ENCODE data around the gene DGKB. TPM values are rescaled to one million over a fixed set of nuclear protein-coding genes. Genes with fewer than 3 reads are reported as not detected.

The DGKB gene
- polyA plus RNA-seq, 1 donor (not counting 4 experiments of a cell fraction or from before 2014, with no cell fraction given): 0.01 TPM

DNA sequence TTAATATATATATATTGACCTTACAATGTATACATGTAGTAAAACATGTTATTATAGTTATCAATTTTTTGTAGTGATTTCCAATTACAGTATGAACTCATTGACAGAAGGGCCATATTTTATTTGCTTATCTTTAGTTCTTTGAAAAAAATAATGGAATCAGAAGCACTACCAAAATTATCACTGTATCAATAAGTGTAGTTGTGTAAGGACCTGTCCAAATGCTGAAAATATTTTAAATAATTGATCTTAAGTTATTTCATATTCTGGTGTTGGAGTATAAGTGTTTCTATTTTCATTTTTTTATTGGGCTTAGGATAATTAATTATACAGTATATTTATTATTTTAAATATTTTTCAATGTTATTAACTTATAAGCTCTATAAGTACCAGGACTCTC is 8.5 kb upstream of the DGKB start:
- TF ChIP-seq, protein P1, sequence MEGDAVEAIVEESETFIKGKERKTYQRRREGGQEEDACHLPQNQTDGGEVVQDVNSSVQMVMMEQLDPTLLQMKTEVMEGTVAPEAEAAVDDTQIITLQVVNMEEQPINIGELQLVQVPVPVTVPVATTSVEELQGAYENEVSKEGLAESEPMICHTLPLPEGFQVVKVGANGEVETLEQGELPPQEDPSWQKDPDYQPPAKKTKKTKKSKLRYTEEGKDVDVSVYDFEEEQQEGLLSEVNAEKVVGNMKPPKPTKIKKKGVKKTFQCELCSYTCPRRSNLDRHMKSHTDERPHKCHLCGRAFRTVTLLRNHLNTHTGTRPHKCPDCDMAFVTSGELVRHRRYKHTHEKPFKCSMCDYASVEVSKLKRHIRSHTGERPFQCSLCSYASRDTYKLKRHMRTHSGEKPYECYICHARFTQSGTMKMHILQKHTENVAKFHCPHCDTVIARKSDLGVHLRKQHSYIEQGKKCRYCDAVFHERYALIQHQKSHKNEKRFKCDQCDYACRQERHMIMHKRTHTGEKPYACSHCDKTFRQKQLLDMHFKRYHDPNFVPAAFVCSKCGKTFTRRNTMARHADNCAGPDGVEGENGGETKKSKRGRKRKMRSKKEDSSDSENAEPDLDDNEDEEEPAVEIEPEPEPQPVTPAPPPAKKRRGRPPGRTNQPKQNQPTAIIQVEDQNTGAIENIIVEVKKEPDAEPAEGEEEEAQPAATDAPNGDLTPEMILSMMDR (optimal IDR thresholded peaks at IDR 0.05 in 1 of 3, IDR thresholded peaks at IDR 0.05 in 1 of 3, conservative IDR thresholded peaks at IDR 0.05 in 1 of 3; ENCODE audit: extremely low read depth in 1 of 3, insufficient read depth in 2 of 3, low read length in 3 of 3): no peak
- TF ChIP-seq EZH2 (IDR thresholded peaks at IDR 0.05; ENCODE audit: low read length): no peak
- FAIRE-seq: no peak

DNA sequence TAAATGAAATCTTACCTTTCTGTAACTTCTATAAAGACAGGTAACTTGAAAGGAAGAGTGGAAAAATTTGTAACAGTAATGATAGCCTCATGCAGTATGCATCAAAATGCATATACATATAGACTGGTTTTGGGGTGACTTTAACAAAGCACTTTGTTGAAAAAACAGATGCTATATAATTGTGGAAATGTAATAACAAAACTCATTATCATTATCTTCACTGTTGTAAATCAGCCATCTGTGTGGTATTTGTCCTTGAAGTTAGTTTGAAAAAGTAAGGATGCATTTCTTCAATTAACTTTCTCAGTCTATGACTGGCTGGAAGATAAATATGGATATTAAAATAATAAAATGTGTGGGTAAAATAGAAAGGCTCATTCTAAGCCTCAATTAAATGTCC is 6.1 kb upstream of the DGKB start:
- Histone ChIP-seq H4K20me1 (ENCODE audit: control insufficient read depth, extremely low read depth, insufficient read depth, low read length) (no peaks in the 10 kb centered on the region), H3K9ac (ENCODE audit: control insufficient read depth, extremely low read depth, insufficient read depth, low read length) (no peak overlapping the region), H3K4me1 (ENCODE audit: control insufficient read depth, extremely low read depth, insufficient read depth, low read length) (no peaks in the 10 kb centered on the region), H3K4me2 (ENCODE audit: control insufficient read depth, extremely low read depth, insufficient read depth, low read depth, low read length) (no peak overlapping the region), H3K27ac (ENCODE audit: control insufficient read depth, insufficient read depth, low read length) (no peak overlapping the region), H3K27me3 (ENCODE audit: control insufficient read depth, extremely low read depth, insufficient read depth, low read length) (no peaks in the 10 kb centered on the region), H3K4me3 (ENCODE audit: control insufficient read depth in 2 of 3, extremely low read depth in 1 of 3, insufficient read depth in 2 of 3, low read depth in 1 of 3, low read length in 3 of 3) (no peak overlapping the region), H2AFZ (ENCODE audit: control insufficient read depth, low read length) (no peak overlapping the region), H3K79me2 (ENCODE audit: control insufficient read depth, insufficient read depth, low read length) (no peaks in the 10 kb centered on the region), H3K36me3 (ENCODE audit: control insufficient read depth in 2 of 2, extremely low read depth in 1 of 2, insufficient read depth in 2 of 2, low read length in 2 of 2) (no peaks in the 10 kb centered on the region), H3K9me3 (ENCODE audit: control insufficient read depth, low read depth, low read length) (no peaks in the 10 kb centered on the region), H3K9me1 (ENCODE audit: control insufficient read depth, extremely low read depth, insufficient read depth, low read length) (no peaks in the 10 kb centered on the region)
- DNase-seq (ENCODE audit: low read depth, low spot score): no peak
- dilution Hi-C loops (cut with MboI; ENCODE audit: extremely low pct_ligation_motif_present, low sequenced_read_pairs): no loop called here
- TF ChIP-seq EZH2 (IDR thresholded peaks at IDR 0.05; ENCODE audit: low read length): no peak
- TF ChIP-seq, protein P1 (optimal IDR thresholded peaks at IDR 0.05 in 1 of 3, IDR thresholded peaks at IDR 0.05 in 1 of 3, conservative IDR thresholded peaks at IDR 0.05 in 1 of 3; ENCODE audit: extremely low read depth in 1 of 3, insufficient read depth in 2 of 3, low read length in 3 of 3): no peak
- FAIRE-seq: no peak

More for the DNA sequence above, 8.5 kb upstream of the DGKB start:
- Histone ChIP-seq H3K9me3 (ENCODE audit: control insufficient read depth, low read depth, low read length) (no peaks in the 10 kb centered on the region), H4K20me1 (ENCODE audit: control insufficient read depth, extremely low read depth, insufficient read depth, low read length) (no peaks in the 10 kb centered on the region), H3K27me3 (ENCODE audit: control insufficient read depth, extremely low read depth, insufficient read depth, low read length) (no peaks in the 10 kb centered on the region), H3K79me2 (ENCODE audit: control insufficient read depth, insufficient read depth, low read length) (no peaks in the 10 kb centered on the region), H3K9me1 (ENCODE audit: control insufficient read depth, extremely low read depth, insufficient read depth, low read length) (no peaks in the 10 kb centered on the region), H3K4me2 (ENCODE audit: control insufficient read depth, extremely low read depth, insufficient read depth, low read depth, low read length) (no peak overlapping the region), H3K4me3 (ENCODE audit: control insufficient read depth in 2 of 3, extremely low read depth in 1 of 3, insufficient read depth in 2 of 3, low read depth in 1 of 3, low read length in 3 of 3) (no peak overlapping the region), H2AFZ (ENCODE audit: control insufficient read depth, low read length) (no peak overlapping the region), H3K9ac (ENCODE audit: control insufficient read depth, extremely low read depth, insufficient read depth, low read length) (no peak overlapping the region), H3K36me3 (ENCODE audit: control insufficient read depth in 2 of 2, extremely low read depth in 1 of 2, insufficient read depth in 2 of 2, low read length in 2 of 2) (no peaks in the 10 kb centered on the region), H3K4me1 (ENCODE audit: control insufficient read depth, extremely low read depth, insufficient read depth, low read length) (no peaks in the 10 kb centered on the region), H3K27ac (ENCODE audit: control insufficient read depth, insufficient read depth, low read length) (no peak overlapping the region)
- dilution Hi-C loops (cut with MboI; ENCODE audit: extremely low pct_ligation_motif_present, low sequenced_read_pairs): no loop called here
- DNase-seq (ENCODE audit: low read depth, low spot score): no peak

All from keratinocyte (primary cell).